Neural crest cell (in vitro differentiated cells): ENCODE results near the gene AMD1. TPM values are rescaled to one million over a fixed set of nuclear protein-coding genes. Genes with fewer than 3 reads are reported as not detected.

ENCODE experiments used
- DNase-seq: peaks from one replicate; pipeline ENCODE4 v3.0.0; 2021; ENCODE audit warnings: low read depth, mixed read lengths, low spot score
- H3K27ac Mint-ChIP-seq: one replicate; pipeline ENCODE4 v1.8.0; 2021; ENCODE audit warnings: mild to moderate bottlenecking, mixed read lengths; ENCODE audit not compliant: unreplicated experiment
- H3K27me3 Mint-ChIP-seq: 2 replicates; pipeline ENCODE4 v1.8.0; 2021; ENCODE audit warnings: low read depth, mild to moderate bottlenecking, mixed read lengths
- H3K36me3 Mint-ChIP-seq: 2 replicates; pipeline ENCODE4 v1.8.0; 2021; ENCODE audit warnings: low read depth, mild to moderate bottlenecking, mixed read lengths
- H3K4me1 Mint-ChIP-seq: 2 replicates; pipeline ENCODE4 v1.8.0; 2021; ENCODE audit warnings: mixed read lengths
- H3K4me3 Mint-ChIP-seq: one replicate; pipeline ENCODE4 v1.8.0; 2021; ENCODE audit warnings: mild to moderate bottlenecking, mixed read lengths
- H3K9me3 Mint-ChIP-seq: 2 replicates; pipeline ENCODE4 v1.8.0; 2021; ENCODE audit warnings: mixed read lengths
- total RNA-seq: library from RNA; stranded (reverse); gene quantifications from 2 replicates; pipeline ENCODE4 v1.2.1, GENCODE V29; 2021
- TF ChIP-seq, protein P1 (sequence below): fragments of 200-600 bp; sonication (generic); conservative IDR thresholded peaks from 2 replicates; pipeline ENCODE4 v1.5.0; 2021; ENCODE audit warnings: antibody characterized with exemption, mild to moderate bottlenecking

The AMD1 gene
- total RNA-seq, 1 donor from 2014 or later = 92.8 TPM

- Mint-ChIP-seq H3K4me1 (no peaks in the 10 kb centered on the region), H3K36me3 (no peaks in the 10 kb centered on the region), H3K27me3 (no peaks in the 10 kb centered on the region), H3K27ac (no peak overlapping the region), H3K4me3 (no peak overlapping the region), H3K9me3 (no peaks in the 10 kb centered on the region)
- TF ChIP-seq, protein P1, sequence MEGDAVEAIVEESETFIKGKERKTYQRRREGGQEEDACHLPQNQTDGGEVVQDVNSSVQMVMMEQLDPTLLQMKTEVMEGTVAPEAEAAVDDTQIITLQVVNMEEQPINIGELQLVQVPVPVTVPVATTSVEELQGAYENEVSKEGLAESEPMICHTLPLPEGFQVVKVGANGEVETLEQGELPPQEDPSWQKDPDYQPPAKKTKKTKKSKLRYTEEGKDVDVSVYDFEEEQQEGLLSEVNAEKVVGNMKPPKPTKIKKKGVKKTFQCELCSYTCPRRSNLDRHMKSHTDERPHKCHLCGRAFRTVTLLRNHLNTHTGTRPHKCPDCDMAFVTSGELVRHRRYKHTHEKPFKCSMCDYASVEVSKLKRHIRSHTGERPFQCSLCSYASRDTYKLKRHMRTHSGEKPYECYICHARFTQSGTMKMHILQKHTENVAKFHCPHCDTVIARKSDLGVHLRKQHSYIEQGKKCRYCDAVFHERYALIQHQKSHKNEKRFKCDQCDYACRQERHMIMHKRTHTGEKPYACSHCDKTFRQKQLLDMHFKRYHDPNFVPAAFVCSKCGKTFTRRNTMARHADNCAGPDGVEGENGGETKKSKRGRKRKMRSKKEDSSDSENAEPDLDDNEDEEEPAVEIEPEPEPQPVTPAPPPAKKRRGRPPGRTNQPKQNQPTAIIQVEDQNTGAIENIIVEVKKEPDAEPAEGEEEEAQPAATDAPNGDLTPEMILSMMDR = no peak
- no peak for DNase-seq
These were observed 16.6 kb upstream of the AMD1 start for GRCh38 chr6:110858016-110858415.

- no peaks in the 10 kb centered on the region for H3K9me3 Mint-ChIP-seq
- no peaks in the 10 kb centered on the region for H3K36me3 Mint-ChIP-seq
- no peaks in the 10 kb centered on the region for H3K4me1 Mint-ChIP-seq
- TF ChIP-seq, protein P1 = no peak
- H3K4me3 Mint-ChIP-seq = no peak overlapping the region
- DNase-seq = no peak
- H3K27me3 Mint-ChIP-seq = no peaks in the 10 kb centered on the region
- no peak overlapping the region for H3K27ac Mint-ChIP-seq
These were observed 15.9 kb upstream of the AMD1 start for GRCh38 chr6:110858562-110859214.

DNA sequence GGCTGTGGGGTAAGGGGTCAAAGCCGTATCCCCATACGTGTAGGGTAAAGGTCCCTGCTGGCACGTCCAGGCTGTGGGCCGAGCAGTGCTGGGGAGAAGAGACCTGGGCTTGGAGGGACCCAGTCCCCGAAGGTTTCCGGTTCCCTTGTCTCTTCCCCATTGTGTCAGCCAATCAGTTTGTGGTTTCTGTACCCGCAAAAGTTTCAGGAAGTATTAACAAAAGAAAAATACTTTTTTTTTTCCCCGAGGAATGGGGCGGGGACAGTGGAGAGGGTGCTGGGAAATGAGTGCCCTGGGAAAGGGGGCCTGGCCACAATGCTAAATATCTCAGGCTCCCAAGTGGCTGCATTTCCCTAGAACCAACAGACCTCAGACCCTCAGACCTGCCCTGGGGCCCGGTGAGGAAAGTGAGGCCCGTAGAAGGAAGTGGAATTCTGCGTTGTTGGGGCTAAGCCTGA is 15.2 kb upstream of the AMD1 start:
- no peak for DNase-seq
- Mint-ChIP-seq H3K36me3 (no peaks in the 10 kb centered on the region), H3K4me1 (no peaks in the 10 kb centered on the region), H3K27ac (no peak overlapping the region), H3K27me3 (no peaks in the 10 kb centered on the region), H3K4me3 (no peak overlapping the region), H3K9me3 (no peaks in the 10 kb centered on the region)
- TF ChIP-seq, protein P1 = no peak

DNA sequence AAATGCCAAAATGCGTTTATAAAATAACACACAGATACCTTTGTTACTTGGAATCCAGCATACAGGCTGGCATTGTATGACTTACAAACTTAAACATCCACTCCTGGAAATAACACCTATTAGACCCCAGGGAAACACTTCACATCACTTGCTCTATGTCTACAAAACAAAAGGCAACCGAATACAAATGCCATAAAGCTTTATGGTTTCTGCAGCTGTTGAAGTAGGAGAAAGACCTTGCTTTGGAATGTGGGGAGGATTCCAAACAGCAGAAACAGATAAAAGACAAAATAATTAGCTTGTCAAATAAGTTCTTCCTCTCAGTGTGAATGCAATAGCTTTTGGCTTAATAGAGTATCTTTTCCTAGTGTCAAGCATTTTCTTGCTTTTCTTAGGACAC is 9.8 kb upstream of the AMD1 start:
- DNase-seq = no peak
- Mint-ChIP-seq H3K27me3 (no peaks in the 10 kb centered on the region), H3K4me3 (no peak overlapping the region), H3K9me3 (no peaks in the 10 kb centered on the region), H3K36me3 (no peaks in the 10 kb centered on the region), H3K27ac (no peak overlapping the region), H3K4me1 (peaks cover 14% of the 10 kb centered on the region)
- TF ChIP-seq, protein P1 = no peak

DNA sequence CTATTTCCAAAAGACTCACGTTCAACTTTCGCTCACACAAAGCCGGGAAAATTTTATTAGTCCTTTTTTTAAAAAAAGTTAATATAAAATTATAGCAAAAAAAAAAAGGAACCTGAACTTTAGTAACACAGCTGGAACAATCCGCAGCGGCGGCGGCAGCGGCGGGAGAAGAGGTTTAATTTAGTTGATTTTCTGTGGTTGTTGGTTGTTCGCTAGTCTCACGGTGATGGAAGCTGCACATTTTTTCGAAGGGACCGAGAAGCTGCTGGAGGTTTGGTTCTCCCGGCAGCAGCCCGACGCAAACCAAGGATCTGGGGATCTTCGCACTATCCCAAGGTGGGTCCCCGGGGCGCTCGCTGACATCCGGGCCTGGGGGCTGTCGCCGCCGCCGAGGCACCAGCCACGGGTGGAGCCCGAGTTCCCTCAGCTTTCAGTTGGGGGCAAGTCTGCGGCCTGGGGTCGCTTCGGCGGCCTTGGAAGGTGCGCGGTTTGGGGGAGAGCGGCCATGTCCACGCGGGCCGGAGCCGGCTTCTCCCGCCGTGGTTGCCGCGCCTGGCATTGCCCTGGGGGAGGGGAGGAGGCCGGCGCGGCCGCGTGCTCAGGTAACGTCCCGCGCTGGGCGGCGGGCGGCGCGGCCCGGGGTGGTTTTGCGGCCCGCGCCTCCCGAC is 429 bp downstream of the AMD1 start:
- H3K9me3 Mint-ChIP-seq = no peaks in the 10 kb centered on the region
- DNase-seq = peak; percentile 29
- TF ChIP-seq, protein P1 = no peak
- peak overlapping the region; percentile 98 for H3K4me3 Mint-ChIP-seq
- peaks cover 2% of the 10 kb centered on the region for H3K36me3 Mint-ChIP-seq
- H3K27me3 Mint-ChIP-seq = peaks cover 2% of the 10 kb centered on the region
- peaks cover 41% of the 10 kb centered on the region for H3K4me1 Mint-ChIP-seq
- H3K27ac Mint-ChIP-seq = peak overlapping the region; percentile 97
